IPS-11a (cell line): Measurements from ENCODE around the gene AOX1.
"Not testable (repeated sequence)": the region's sequence is repeated elsewhere in the genome, so short reads cannot be mapped to it uniquely, and the experiment has no call there.

Experiments used
- H3K4me3 ChIP-seq: one replicate; pipeline ENCODE4 v1.5.1; 2013; ENCODE audit warnings: low read depth, low read length, control low read depth

AOX1 gene

GRCh38 chr2:200585730-200586643 is at the start of gene AOX1:
Gene AOX1, plus strand, starts transcription at chr2:200586014. Its CDS starts 95 bp downstream, at chr2:200586109.
- peak within 1 kb of the TSS; percentile 53 for H3K4me3 ChIP-seq

DNA sequence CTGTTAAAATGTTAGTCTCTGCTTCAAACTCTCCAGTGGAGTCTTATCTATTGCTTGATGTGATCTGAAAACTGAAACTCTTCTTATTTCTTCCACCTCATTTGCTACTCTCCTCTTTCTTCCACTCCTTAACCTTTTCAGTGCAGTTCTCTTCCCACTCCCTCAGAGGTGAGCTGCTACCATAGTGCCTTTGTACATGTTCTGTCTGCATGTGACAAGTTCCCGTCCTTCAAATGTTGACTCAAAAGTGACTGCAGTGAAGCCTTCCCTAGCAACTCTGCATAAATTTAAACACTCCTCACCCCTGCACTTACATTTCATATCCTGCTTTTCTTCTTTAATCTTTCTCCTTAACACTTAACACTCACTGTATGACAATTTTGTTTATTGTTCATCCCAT is 47.7 kb upstream of the AOX1 start:
- H3K4me3 ChIP-seq = no peak overlapping the region

GRCh38 chr2:200540793-200541192 is 45.0 kb upstream of the AOX1 start:
- H3K4me3 ChIP-seq = no peak overlapping the region

DNA sequence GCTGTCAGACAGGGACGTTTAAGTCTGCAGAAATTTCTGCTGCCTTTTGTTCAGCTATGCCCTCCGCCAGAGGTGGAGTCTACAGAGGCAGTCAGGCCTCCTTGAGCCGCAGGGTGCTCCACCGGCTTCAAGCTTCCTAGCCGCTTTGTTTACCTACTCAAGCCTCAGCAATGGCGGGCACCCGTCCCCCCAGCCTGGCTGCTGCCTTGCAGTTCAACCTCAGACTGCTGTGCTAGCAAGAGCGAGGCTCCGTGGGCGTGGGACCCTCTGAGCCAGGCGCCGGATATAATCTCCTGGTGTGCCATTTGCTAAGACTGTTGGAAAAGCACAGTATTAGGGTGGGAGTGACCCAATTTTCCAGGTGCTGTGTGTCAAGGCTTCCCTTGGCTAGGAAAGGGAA is 19.2 kb upstream of the AOX1 start:
- H3K4me3 ChIP-seq = not testable (repeated sequence)

- no peak overlapping the region for H3K4me3 ChIP-seq
Observed at GRCh38 chr2:200567932-200568331, 17.9 kb upstream of the AOX1 start.

- H3K4me3 ChIP-seq = no peak overlapping the region
Observed at GRCh38 chr2:200575957-200576356, 9.9 kb upstream of the AOX1 start.

- no peak overlapping the region for H3K4me3 ChIP-seq
Observed at GRCh38 chr2:200577027-200577426, 8.8 kb upstream of the AOX1 start.

DNA sequence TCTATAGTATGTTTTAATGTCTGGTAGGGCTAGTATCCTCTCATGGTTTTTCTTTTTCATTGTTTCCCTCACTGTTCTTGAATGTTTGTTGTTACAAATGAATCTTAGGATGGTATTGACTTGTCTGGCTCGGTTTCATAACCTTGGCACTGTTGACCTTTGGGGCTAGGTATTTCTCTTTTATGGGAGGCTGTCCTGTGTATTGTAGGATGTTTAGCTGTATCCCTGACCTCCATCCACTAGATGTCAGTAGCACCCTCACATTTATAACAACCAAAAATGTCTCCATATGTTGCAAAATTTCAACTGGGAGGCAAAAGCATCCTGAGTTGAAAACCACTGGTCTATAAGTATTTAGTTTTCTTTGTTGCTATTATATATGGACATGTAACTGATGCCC is 7.0 kb upstream of the AOX1 start:
- H3K4me3 ChIP-seq = no peak overlapping the region

DNA sequence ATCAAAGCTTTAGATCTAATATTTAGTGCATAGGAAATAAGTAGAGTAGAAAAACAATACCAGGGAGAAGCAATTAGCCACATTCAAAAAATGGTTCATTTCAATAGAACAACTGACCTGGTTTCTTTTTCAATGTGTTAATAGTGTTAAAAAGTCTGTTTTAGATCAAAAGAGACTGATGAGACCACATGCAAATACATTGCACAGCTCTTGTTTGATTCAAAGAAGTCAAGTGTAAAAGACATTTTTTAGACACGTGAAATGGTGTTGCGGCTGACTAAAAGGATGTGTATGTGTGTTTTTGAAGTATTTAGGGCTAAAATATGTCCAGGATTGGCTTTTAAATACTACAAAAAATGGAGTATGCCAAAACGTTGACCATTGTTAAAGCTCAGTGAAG is 1.2 kb upstream of the AOX1 start:
- no peak overlapping the region for H3K4me3 ChIP-seq

- peak overlapping the region; percentile 53 for H3K4me3 ChIP-seq
Observed at GRCh38 chr2:200585340-200585729, 479 bp upstream of the AOX1 start.

GRCh38 chr2:200586644-200586975 is 796 bp downstream of the AOX1 start:
- peak overlapping the region; percentile 53 for H3K4me3 ChIP-seq

- no peak overlapping the region for H3K4me3 ChIP-seq
Observed at GRCh38 chr2:200587007-200587616, 1.3 kb downstream of the AOX1 start.

DNA sequence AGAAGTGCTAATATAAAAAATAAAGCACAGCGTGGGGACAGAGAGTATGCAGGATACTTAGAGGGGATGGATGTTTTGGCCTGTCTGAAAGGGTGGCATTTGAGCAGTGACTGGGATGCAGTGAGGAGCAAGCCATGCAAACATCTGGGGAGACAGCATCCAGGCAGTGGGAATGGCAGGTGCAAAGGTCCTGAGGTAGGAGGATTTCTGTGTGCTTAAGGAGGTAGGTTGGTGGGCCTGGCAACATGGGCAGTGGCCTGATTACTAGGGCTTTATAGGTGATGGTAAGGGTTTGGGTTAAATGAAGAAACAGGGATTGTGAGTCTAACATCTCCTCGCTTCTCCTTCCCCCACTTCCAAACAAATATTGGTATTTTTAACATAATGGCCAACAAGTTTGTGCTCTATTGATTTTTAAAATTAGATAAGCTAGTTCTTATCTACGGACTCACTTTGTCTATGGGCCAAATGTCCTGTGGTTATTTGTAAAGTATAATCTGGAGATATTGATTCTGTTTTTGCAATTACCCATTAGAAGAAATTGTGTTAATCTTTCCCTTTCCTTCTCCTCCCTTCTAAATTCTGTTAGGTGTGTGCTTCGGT is 2.4 kb downstream of the AOX1 start:
- H3K4me3 ChIP-seq = no peak overlapping the region

DNA sequence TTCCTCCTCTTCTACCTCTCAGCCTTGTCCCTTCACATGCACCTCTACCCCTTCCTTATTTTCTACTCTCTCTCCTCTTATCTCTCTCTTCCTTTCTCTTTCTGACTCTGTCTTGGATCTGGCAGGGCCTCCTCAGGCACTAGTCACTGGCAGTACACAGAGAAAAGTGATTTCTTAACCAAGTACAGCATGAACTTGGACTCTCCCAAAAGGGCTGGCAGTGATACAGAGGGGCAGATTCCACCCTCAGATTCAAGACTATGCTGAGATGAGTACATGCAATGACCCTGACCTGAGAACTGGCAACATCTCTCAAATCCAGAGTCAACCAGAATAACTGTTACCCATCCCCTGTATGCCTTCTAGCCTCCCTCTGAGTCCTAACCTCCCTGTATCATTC is 4.3 kb downstream of the AOX1 start:
- H3K4me3 ChIP-seq = no peak overlapping the region

- no peak overlapping the region for H3K4me3 ChIP-seq
Observed at GRCh38 chr2:200591308-200591707, 5.5 kb downstream of the AOX1 start.

DNA sequence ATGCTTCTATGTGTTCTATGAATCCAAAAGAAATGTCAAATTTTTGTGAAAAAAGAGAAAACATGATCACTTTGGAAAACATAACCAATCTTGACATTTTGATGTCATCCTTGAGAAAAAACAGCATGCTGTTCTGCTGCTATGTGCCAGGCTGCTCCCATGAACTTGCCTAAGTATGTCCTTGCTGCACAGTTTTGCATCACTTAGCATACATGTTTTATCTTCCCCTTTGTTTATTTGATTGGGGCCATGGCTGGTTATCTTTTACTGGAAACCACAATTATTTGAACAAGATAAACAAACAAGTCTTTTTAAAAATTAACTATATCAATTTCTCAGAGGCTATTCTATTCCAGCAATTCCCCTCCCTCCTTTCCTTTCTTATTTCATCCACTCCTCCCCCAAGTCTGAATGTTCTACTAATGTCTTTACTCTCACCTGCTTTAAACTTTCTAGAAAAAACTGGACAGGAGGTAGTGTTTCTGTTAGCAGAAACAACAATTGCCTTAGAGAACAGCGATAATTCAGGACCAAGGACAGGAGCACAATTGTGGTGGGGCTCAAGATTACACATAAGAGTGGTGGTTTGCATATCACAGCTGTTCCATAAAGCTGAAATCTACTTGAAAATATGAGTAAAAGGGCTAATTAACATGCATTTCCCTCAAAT is 6.7 kb downstream of the AOX1 start:
- no peak overlapping the region for H3K4me3 ChIP-seq

DNA sequence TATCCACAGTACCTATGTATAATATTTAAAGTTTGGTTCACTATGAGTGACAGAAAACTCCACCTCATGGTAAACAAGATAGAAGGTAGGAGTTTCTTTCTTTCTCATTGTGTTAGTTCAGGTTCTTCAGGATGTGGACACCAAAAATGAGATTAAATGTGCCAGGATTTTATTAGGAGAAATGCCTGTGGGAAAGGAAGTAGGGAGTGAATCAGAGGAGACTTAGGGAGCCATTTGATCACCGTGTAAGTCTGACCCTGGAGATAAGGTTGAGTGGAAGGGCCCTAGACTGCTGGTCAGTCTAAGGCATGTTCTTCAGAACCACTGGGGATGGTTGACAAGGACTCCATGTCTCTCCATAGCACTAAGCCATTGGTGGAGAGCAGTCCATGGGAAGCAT is 8.1 kb downstream of the AOX1 start:
- no peak overlapping the region for H3K4me3 ChIP-seq

DNA sequence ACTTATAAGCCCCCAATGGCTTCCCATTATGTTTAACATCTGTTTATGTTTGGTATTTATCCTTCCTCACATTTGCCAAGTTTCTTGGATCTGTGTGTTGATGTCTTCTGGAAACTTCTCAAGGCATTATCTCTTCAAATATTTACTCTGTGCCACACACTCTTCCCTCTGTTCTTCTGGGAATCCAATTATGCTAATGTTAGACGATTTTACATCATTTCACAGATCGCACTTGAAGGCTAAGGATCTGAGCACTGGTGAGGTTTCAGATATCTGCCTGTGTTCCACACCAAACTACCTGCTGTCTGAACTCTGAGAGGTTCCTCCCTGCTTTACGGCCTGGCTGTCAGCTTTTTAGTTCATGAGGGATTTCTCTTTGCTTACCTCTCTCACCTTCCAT is 10.1 kb downstream of the AOX1 start:
- H3K4me3 ChIP-seq = no peak overlapping the region

DNA sequence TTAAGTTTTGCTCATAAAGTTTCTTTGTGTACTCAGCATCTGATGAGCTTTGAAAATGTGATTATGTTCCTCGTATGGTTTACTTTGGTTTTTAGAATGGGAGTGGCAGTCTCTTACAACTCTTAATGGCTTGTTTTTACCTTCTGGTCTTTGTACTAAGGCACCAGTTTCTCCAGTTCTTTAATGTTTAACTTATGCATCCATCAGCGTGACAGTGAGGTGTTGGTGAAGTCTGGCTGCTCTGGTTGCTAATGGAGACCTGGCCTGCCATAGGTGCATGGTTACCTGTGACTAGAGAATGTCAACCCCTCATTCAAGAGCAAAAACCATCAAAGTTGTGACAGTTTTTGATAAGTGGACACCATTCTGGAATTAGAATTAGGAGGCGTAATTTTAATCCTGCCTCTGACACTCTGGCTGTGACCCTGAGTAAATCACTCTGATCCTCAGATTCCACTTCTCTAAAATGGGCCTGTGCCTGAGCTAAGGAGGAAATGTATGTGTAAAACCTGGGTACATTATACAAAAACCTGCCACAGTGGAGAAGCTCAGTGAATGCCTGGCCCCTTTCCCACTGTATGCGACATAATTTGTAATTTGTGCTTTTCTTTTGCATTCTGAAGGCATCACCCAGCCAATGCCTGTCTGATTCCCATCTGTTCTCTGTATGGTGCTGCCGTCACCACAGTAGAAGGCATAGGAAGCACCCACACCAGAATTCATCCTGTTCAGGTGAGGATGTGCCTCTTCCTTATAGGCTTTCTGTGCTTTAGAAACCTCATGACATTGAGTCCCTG is 11.2 kb downstream of the AOX1 start:
- no peak overlapping the region for H3K4me3 ChIP-seq

DNA sequence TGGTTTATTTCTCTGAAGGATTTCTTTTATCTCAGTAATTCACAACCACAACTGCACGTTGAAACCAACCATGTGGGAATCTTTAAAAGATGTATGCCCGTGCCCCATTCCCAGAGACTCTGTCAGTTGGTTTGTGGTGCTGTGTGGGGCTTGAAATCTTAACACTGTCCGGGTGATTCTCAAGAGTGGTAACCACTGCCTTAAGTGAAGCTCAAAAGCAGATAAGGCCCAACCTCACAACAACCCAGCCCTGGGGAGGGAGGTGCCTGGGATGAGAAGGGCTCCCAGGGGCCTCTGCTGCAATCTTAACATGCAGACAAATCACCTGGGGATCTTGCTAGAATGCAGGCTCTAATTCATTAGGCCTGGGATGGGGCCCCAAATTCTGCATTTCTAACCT is 13.4 kb downstream of the AOX1 start:
- H3K4me3 ChIP-seq = no peak overlapping the region
